ENCODE data around the gene CAMKMT.

GRCh38 chr2:44596537-44597320 is 235.0 kb downstream of the CAMKMT start:
- TF ChIP-seq, protein P1, sequence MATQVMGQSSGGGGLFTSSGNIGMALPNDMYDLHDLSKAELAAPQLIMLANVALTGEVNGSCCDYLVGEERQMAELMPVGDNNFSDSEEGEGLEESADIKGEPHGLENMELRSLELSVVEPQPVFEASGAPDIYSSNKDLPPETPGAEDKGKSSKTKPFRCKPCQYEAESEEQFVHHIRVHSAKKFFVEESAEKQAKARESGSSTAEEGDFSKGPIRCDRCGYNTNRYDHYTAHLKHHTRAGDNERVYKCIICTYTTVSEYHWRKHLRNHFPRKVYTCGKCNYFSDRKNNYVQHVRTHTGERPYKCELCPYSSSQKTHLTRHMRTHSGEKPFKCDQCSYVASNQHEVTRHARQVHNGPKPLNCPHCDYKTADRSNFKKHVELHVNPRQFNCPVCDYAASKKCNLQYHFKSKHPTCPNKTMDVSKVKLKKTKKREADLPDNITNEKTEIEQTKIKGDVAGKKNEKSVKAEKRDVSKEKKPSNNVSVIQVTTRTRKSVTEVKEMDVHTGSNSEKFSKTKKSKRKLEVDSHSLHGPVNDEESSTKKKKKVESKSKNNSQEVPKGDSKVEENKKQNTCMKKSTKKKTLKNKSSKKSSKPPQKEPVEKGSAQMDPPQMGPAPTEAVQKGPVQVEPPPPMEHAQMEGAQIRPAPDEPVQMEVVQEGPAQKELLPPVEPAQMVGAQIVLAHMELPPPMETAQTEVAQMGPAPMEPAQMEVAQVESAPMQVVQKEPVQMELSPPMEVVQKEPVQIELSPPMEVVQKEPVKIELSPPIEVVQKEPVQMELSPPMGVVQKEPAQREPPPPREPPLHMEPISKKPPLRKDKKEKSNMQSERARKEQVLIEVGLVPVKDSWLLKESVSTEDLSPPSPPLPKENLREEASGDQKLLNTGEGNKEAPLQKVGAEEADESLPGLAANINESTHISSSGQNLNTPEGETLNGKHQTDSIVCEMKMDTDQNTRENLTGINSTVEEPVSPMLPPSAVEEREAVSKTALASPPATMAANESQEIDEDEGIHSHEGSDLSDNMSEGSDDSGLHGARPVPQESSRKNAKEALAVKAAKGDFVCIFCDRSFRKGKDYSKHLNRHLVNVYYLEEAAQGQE (IDR thresholded peaks at IDR 0.05; ENCODE audit: low read depth): no peak
- TF ChIP-seq RAD21 (IDR thresholded peaks at IDR 0.05; ENCODE audit: low read depth) (no peak), ZBTB7A (IDR thresholded peaks at IDR 0.05; ENCODE audit: low read depth) (no peak)
